Measurements from ENCODE around the gene ATG9B. TPM values are rescaled to one million over a fixed set of nuclear protein-coding genes. Genes with fewer than 3 reads are reported as not detected.

The ATG9B gene
- total and polyA plus RNA-seq, 2 of the 13 experiments (the other 11 are each of a cell fraction or from before 2014, with no cell fraction given): 0.24 TPM; not detected in 1

GRCh38 chr7:151057989-151058780 is 33.9 kb upstream of the ATG9B start (continued):
- TF ChIP-seq, protein P1, sequence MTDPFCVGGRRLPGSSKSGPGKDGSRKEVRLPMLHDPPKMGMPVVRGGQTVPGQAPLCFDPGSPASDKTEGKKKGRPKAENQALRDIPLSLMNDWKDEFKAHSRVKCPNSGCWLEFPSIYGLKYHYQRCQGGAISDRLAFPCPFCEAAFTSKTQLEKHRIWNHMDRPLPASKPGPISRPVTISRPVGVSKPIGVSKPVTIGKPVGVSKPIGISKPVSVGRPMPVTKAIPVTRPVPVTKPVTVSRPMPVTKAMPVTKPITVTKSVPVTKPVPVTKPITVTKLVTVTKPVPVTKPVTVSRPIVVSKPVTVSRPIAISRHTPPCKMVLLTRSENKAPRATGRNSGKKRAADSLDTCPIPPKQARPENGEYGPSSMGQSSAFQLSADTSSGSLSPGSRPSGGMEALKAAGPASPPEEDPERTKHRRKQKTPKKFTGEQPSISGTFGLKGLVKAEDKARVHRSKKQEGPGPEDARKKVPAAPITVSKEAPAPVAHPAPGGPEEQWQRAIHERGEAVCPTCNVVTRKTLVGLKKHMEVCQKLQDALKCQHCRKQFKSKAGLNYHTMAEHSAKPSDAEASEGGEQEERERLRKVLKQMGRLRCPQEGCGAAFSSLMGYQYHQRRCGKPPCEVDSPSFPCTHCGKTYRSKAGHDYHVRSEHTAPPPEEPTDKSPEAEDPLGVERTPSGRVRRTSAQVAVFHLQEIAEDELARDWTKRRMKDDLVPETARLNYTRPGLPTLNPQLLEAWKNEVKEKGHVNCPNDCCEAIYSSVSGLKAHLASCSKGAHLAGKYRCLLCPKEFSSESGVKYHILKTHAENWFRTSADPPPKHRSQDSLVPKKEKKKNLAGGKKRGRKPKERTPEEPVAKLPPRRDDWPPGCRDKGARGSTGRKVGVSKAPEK (CRISPR knock-in tag; IDR thresholded peaks at IDR 0.05; ENCODE audit: borderline replicate concordance): no peak
- TF ChIP-seq CHD2 (IDR thresholded peaks at IDR 0.05; ENCODE audit: low read depth, low read length) (no peak), ZNF143 (CRISPR knock-in tag; IDR thresholded peaks at IDR 0.05) (peak; percentile 95), RARG (CRISPR knock-in tag; IDR thresholded peaks at IDR 0.05; ENCODE audit: low read depth) (no peak), ZNF253 (CRISPR knock-in tag; IDR thresholded peaks at IDR 0.05; ENCODE audit: borderline replicate concordance) (no peak), KMT2A (CRISPR knock-in tag; IDR thresholded peaks at IDR 0.05) (no peak; the same call in 1 of the 2 replicates), KLF6 (CRISPR knock-in tag; IDR thresholded peaks at IDR 0.05) (peak; percentile 63; the same call in 1 of the 2 replicates), TAF1 (CRISPR knock-in tag; IDR thresholded peaks at IDR 0.05) (peak; percentile 52; the same call in 1 of the 2 replicates), HNRNPLL (IDR thresholded peaks at IDR 0.05; ENCODE audit: low read depth, low read length, poor library complexity, severe bottlenecking) (peak; percentile 76), CSRNP1 (CRISPR knock-in tag; IDR thresholded peaks at IDR 0.05) (0 out of 2 replicates have a peak, but pooled peaks have one; percentile 40), NPAS2 (CRISPR knock-in tag; IDR thresholded peaks at IDR 0.05; ENCODE audit: borderline replicate concordance) (no peak), MIER3 (CRISPR knock-in tag; IDR thresholded peaks at IDR 0.05; ENCODE audit: borderline replicate concordance) (0 out of 2 replicates have a peak, but pooled peaks have one; percentile 58), XRCC5 (optimal IDR thresholded peaks at IDR 0.05; ENCODE audit: low read length) (peak; percentile 89), ZNF260 (CRISPR knock-in tag; IDR thresholded peaks at IDR 0.05; ENCODE audit: borderline replicate concordance, low read depth) (no peak), ZNF615 (CRISPR knock-in tag; IDR thresholded peaks at IDR 0.05; ENCODE audit: borderline replicate concordance) (no peak), ZZZ3 (CRISPR knock-in tag; IDR thresholded peaks at IDR 0.05; ENCODE audit: borderline replicate concordance) (peak; percentile 43; the same call in 1 of the 2 replicates), SAP130 (CRISPR knock-in tag; IDR thresholded peaks at IDR 0.05; ENCODE audit: low read depth) (peak; percentile 91), ZNF605 (CRISPR knock-in tag; IDR thresholded peaks at IDR 0.05) (peak; percentile 68; the same call in 1 of the 2 replicates), ZNF660 (CRISPR knock-in tag; IDR thresholded peaks at IDR 0.05; ENCODE audit: borderline replicate concordance, low read depth) (no peak), ZSCAN9 (CRISPR knock-in tag; IDR thresholded peaks at IDR 0.05; ENCODE audit: borderline replicate concordance) (0 out of 2 replicates have a peak, but pooled peaks have one; percentile 13)
- TF ChIP-seq, protein P2, sequence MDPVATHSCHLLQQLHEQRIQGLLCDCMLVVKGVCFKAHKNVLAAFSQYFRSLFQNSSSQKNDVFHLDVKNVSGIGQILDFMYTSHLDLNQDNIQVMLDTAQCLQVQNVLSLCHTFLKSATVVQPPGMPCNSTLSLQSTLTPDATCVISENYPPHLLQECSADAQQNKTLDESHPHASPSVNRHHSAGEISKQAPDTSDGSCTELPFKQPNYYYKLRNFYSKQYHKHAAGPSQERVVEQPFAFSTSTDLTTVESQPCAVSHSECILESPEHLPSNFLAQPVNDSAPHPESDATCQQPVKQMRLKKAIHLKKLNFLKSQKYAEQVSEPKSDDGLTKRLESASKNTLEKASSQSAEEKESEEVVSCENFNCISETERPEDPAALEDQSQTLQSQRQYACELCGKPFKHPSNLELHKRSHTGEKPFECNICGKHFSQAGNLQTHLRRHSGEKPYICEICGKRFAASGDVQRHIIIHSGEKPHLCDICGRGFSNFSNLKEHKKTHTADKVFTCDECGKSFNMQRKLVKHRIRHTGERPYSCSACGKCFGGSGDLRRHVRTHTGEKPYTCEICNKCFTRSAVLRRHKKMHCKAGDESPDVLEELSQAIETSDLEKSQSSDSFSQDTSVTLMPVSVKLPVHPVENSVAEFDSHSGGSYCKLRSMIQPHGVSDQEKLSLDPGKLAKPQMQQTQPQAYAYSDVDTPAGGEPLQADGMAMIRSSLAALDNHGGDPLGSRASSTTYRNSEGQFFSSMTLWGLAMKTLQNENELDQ (CRISPR knock-in tag; IDR thresholded peaks at IDR 0.05; ENCODE audit: borderline replicate concordance): no peak
